ENCODE results near the gene ABR.
"Not testable (repeated sequence)": the region's sequence is repeated elsewhere in the genome, so short reads cannot be mapped to it uniquely, and the experiment has no call there.

Gene ABR

DNA sequence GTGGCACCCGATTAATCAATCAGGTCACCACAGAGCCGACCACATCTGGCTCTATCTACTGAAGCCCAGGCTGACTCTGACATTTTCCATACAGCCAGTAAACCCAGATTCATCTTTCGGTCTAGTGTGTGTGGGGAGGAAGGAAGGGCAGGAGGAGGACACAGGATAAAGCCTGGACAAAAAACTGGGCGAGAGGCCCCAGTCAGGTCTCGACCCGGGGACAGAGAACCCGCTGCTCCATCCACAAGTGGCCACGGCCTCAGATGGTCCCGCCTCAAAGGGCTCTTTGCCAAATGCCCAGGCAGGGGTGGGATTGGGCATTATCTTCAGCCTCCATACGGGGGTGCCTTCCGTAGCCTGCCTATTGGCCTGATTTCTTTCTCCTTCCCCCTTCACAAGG is 7.8 kb downstream of the ABR start:
- no peak for DNase-seq

DNA sequence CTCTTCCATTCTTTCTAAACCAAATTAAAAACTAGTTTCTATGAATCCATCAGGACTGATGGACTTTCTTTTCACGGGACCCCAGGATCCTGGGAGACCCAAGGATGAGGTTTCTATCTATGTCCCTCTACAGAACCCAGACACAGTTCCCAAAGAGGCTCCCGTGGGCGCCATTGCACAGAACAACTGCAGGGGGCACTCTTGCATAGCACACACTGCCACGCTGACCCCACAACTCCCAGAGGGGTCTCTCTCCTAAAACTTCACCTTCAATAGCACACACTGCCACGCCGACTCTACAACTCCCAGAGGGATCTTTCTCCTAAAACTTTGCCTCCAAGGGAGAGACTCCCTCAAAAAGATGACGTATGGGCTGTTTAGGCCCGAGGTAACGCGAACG is 9.0 kb downstream of the ABR start:
- no peak for DNase-seq

DNA sequence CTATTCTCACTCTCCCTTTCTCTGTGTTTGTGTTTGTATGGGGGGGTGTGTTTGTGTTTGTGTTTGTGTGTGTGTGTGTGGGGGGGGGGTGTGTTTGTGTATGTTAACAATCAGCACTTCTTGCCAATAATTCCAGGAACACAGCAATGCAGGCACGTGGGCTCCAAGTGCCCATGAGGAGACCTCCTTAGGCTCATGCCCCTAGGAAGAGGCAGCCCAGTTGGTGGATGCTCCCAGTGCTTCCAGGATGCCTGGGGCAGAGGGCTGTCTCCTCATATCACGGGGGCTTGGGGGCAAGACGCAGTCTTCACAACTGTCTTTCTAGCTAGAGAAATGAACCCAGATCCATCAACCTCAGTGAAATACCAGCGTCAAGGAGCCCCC is 9.9 kb downstream of the ABR start:
- no peak for DNase-seq

DNA sequence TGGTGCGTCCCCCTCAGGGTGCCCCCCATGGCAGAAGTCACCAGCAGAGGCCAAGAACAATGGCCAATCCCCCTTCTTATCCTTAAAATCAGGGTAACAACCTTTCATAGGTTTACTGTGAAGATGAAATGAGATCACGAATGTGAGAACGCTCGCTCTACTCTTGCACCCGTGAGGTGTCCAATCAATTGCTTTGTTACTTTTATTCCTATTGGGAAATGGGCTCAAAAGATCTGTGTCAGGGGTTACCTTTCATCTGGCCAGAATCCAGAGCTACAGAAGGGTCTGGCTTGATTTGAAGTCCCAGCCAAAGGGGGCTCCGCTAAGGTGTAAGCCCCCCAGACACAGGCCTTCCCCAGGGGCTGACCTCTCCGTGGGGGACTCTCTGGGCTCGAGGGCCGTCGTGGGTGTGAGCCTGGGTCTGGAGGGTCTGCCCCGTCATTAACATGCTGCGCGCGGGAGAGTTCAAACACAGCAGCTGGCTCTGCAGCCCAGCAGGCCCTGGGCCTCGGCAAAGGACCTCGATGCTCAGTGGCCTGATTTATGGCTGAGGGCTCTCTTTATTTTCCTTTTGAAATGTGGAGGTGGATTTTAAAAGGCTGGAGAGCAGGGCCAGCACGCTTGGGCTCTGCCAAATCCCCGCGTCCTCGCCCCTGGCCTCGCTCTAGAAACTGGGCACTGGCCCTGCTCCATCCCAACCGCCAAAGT is 10.4 kb downstream of the ABR start:
- no peak for DNase-seq

DNA sequence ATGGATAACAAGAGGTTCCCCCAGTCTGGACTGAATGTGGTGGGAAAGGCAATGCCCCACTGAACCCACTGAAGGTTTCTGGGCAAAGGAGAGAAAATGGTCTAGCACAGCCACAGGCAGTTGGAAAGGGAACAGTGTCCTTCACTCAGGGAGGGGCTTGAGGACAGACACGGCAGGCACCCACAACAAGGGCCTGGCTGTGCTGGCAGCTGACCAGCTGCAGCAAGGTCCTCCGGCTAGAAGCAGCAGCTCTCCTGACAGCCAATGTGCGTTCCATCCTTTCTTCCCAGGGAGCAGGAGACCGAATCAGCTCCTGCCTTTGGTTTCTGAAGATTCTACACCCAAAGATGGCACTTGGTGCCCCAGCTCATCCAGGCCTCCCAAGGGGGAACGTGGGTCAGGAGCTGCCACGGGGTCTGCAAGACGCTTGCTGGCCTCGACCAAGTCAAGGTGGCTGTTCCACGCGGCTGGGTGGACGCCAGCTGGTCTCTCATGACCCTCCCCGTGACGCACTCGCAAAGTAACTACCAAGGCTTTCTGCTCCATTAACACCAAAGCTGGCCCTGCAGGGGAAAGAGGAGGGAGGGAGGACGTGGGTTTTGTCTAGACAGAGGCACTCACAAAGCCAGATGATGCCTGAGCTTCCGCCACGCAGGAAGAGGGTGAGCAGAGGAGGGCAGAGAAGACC is 11.1 kb downstream of the ABR start:
- DNase-seq: peak; percentile 64

DNA sequence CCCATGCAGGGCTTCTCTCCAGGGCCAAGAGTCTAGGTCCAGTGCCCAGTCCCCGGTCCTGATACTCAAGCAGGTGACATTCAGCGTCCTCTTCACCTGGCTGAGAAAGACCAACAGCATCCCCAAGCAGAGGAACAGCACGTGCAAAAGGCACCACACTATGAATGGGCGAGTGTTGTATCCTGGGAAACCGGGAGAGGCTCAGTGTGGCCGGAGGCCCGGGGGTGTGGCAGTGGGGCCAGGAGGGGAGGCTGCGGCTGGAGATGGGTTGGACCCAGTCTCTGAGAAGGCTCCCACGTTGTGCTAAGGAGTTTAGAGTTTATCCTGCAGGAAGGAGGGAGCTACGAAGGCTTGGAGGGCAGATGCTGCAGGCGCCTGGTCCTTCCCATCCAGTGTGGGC is 13.5 kb downstream of the ABR start:
- DNase-seq: no peak

DNA sequence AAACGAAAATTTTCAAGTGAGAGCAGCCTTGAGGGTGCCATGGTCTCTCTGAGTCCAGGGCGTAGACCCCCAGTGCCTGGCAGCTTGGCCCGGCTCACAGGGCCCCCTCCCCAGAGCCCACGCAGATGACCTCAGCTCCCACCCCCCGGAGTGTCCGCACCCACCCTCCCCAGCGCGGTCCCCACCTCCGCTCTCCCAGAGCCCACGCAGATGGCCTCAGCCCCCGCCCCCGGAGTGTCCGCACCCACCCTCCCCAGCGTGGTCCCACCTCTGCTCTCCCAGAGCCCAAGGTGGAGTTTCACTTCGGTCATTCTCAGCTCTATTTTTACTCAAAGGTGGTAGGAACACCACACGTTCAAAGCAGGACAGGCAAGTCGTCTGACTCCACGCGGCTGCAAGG is 13.9 kb downstream of the ABR start:
- no peak for DNase-seq

DNA sequence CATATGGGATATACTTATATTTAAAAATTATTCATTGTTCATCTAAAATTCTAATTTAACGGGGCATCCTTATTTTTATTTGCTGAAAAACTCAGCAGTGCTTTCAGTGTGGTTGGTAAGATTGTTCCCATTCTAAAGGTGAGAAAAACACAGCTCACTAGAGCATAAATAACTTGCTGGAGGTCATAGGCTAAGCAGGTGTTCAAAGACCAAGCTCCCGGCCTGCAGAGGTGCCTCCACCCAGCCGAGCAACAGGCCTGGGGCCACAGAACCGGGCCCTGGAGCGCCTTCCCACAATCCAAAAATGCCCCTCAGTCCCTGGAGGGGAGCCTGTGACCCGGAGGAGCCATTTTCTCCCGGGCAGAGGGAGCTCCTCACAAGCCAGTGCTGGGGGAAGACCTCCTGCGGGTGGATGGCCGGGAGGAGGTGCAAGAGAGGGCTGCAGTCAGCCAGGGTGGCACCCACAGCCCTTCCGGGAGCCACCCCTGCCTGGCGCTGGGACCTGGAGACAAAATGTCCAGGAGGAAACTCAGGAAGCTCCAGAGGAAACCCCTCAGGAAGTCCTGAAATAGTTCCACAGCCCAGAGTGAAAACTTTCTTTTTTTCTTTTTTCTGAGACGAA is 14.7 kb downstream of the ABR start:
- no peak for DNase-seq

DNA sequence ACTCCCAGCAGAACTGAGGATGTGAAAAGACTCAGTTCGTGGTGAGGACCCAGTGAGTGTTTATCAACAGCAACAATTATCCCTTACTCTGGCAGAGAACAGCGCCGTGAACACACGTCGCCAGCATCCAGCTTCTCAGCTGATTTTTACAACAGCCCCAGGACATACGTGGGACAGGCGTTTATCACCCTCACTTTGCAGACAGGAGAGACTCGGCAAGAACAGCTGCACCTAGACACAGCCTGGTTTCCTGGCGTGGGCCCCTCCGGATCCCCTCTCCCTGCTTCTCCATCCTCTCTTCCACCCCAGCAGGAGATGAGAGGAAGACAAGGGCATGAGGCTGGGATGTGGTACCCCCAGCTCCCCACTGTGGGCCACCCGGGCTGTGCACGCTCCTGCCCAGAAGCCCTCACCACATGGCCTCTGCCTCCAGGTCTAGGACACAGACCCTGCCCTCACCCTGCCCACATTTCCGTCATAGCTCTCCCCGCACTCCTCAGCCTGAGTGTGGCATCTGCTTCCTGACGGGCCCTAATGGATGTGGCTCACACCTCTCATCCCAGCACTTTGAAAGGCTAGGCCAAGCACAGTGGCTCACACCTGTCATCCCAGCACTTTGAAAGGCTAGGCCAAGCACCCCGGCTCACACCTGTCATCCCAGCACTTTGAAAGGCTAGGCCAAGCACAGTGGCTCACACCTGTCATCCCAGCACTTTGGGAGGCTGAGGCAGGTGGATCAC is 17.5 kb downstream of the ABR start:
- DNase-seq: no peak

DNA sequence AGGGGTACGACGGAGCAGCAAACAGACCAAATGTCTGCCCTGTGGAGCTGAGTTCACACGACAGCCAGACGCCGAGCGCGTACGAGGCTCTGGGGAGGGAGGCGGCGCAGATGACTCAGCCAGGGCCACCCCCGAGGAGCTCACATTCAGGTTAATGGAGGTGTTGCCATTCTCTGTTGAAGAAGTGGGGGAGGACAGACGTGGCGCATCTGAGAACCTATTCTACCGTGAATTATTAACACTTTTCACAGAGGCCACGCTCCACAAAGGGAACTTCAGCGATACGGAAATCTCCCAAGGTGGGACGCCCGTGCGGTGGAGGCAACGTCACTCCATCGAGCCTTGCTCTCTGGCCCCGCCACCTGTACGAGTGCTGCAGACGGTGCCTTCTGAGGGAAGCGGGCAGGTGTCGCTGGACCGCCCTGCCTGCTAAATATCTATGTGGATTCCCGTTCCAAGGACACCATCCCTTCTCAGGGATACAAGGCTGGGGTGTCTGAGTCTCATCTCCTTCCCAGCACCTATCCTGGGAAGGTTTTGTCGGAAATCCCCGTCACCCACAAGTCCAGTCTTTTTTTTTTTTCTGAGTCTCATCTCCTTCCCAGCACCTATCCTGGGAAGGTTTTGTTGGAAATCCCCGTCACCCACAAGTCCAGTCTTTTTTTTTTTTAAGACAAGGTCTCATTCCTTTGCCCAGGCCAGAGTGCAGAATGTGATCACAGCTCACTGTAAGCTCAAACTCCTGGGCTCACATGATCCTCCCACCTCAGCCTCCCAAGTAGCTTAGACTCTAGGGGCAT is 19.0 kb downstream of the ABR start:
- DNase-seq: no peak

DNA sequence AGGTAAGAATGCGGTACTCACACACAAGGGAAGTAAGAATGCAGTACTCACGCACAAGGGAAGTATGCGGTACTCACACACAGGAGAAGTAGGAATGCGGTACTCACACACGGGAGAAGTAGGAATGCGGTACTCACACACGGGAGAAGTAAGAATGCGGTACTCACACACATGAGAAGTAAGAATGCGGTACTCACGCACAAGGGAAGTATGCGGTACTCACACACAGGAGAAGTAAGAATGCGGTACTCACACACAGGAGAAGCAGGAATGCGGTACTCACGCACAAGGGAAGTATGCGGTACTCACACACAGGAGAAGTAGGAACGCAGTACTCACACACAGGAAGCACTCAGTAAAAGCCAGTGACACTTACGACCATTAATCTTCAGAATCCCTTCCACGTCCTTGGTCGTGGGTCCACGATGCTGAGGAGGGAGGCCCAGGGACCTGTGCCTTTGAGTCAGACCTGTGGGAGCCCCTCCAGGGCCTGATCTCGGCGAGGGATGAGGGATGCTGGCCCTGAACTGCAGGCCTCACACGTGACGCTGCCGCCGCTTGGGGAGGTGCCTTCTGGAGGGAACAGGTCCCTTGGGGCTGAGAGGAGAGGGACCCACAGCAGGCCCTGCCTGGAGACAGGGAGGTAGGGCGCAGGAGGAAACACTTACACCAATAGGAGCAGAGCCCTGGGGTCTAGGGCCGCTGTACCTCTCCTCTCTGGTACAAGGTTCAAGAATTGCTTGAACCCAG is 20.2 kb downstream of the ABR start:
- no peak for DNase-seq

DNA sequence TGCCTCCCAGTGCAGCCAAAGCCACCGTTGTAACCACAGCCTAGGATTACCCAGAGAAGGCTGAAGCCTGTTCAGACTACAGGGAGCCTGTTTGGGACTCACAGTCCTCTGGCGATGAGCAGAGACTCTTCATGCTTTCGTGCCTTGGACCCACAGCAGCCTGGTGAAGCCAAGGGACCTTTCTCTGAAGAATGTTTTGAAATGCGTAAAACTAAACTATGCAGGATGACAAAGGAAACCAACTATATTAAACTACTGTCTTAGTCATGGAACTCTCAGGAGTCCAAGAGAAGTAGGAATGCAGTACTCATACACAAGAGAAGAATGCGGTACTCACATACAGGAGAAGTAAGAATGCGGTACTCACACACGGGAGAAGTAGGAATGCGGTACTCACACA is 20.9 kb downstream of the ABR start:
- no peak for DNase-seq

DNA sequence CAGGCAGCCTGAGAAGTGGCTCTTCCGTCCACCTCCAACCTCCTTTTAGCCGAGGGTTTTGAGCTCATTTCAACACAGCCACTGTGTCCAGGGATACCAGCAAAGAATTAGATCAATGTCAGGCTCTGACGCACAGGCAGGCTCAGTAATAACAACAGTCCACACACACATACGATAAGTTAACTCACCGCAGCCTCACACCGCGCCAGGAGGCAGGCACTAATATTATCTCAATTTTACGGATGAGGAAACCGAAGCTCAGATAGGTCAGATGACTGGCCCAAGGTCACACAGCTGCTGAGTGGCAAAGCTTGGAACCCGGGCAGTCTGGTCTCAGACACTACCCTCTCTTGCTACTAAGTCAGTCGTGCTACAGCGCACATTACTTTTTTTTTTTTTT is 22.9 kb downstream of the ABR start:
- no peak for DNase-seq

DNA sequence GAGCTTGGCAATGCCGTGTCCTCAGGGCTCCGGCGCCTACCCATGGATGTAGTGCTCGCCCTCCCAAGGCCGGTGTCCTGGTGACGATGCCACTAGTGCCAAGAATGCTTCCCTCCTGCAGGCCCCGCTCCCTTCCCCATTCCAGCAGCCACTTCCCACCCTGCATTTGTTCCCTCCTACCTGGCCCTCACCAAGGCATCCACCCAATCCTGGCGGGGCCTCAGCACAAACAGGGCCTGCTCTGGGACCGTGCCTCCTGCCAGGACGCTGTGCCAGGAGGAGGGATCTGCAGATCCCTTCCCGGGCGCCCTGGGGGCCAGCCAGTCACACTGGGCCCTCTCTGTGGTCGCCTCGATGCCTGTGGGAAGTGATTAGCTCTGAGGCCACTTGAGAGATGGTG is 25.1 kb downstream of the ABR start:
- no peak for DNase-seq

DNA sequence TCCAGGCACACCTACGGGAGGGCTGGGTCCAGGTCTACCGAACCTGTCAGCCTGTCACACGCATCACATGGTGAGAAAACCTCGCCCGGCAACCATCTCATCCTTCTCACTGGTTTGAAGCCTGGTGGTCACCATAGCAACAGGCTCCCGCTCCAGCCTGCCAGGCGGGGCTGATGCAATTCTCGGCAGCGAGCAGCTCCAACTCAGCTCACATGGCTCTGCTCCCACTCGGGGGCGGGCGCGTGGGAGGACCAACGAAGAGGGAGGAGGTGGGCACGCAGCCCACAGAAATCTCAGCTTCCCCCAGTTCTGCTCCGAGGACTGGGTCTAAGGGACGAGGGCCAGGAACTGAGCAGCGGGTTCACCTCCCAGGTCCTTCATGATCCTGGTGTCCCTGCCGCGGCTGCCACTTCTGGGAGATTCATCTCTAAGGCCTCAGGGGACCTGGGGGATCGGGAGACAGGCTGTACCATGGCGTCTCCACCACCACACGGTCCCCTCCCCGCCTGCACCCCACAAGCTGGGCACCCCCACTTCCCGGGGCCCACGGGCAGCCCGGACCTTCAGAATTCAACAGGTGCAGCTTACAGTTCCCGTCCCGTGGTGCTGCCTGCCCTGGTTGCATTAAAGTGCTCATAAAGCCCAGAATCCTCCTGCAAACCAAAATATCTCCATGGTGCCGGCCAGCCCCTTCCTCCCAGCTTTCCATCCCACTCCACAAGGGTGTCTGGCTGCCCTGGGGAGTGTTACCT is 25.8 kb downstream of the ABR start:
- DNase-seq: peak; percentile 27

DNA sequence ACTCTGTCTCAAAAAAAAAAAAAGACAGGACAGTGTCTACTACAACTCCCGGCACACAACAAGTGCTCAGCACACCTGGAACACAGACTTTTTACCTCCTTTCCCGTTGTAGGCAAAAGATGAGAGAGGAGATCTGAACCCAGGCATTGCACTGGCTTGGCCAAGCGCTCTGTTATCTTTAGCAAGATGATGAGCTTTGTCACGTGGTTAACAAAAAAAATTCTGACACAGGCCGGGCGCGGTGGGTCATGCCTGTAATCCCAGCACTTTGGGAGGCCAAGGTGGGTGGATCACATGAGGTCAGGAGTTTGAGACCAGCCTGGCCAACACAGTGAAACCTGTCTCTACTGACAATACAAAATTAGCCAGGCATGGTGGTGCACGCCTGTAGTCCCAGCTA is 27.2 kb downstream of the ABR start:
- not testable (repeated sequence) for DNase-seq

DNA sequence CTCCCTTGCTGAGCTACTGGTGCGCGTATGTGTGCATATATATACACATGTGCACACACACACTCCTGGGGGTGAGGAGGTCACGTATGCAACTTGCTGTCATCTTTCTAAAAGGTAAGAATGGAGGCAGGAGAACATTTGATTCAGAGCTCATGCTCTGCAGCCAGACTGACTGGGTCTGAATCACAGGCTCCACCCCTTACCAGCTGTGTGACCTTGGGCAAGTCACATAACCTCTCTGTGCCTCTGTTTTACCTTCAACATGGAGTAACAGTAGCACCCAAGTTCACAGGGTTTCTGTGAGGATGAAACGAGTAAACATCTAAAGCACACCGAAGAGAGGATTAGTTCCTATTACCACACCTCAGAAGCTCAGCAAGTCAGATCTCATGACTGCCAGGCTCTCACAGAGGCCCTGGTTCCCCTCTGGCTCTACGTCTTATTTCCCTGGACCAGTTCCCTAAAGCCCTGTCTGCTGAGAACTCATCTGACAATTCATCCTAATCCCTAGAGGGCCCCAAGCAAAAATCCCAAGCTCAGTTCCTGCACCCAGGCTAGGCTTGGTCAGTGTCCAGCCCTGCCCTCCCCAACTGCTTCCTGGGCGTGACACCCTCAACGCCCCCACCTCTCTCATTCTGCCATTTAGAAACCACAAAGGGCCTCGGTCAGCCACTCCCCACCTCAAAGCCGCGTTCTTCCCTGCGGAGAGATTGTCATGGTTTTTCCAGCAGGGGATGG is 28.7 kb downstream of the ABR start:
- no peak for DNase-seq

DNA sequence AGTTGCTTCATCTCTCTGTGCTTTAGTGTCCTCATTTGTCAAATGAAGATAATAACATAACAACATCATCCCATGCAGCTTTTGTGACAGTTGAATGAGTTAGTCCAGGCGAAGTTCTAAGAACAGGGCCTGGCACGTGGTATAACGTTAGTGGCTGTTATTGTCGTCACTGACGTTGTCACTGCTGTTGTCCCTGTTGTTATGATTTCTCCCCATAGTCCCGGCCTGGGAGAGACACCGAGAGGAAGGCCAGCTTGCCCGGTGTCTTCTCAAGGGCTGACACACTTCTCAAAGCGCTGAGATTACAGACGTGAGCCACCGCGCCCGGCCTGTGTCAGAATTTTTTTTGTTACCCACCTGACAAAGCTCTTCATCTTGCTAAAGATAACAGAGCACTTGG is 29.9 kb downstream of the ABR start:
- DNase-seq: no peak

DNA sequence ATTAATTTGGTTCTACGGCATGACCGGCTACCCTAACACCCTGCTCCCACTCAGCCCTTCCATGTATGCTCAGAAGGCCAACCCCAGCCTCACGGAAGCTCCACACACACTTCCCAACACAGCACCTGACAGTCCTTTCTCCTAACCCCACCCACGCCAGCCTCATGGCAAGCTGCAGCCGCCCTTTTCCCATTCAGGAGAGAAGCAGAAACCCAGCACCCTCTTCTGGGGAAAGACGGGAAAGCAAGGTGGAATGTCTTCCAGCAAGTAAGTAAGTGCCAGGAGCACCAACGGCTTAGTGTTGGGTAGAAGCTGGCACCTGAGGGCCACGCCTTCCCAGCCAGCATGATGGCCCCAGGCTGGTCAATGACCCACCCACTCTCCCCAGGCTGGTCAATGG is 32.1 kb downstream of the ABR start:
- DNase-seq: peak; percentile 22

DNA sequence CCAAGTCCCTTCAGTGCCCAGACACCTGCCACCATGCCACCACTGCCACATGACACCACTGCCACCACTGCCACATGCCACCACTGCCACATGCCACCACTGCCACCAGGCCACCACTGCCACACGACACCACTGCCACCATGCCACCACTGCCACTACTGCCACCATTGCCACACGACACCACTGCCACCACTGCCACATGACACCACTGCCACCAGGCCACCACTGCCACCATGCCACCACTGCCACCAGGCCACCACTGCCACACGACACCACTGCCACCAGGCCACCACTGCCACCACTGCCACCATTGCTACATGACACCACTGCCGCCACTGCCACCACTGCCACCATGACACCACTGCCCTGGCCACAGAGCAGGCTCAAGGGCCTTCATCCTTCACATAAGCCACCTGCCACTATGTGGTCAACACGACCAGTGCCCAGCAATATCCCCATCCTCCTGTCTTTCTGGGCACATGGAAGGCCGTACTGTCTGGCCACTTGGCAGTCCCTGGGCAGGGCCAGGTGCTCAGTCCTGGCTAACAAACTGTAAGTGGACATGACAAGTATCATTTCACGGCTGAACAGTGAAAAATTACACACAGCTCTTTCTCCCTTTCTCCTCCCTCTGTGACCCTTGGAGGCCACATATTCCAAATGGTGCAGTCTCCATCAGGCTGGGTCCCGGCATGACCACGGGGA is 33.1 kb downstream of the ABR start:
- no peak for DNase-seq

Data from DMS79 (cell line).